OCI-LY7 (cell line): ENCODE results near the gene TTC31.

Experiments
- EZH2phosphoT487 ChIP-seq: fragments of 200-600 bp; sonication (generic); IDR thresholded peaks from 2 replicates; pipeline ENCODE4 v1.6.1; 2018; ENCODE audit warnings: low read depth, borderline replicate concordance, mild to moderate bottlenecking, mixed run types, antibody characterized with exemption, low read length, moderate library complexity, mixed read lengths
- TF ChIP-seq, protein P1 (sequence below): fragments of 200-600 bp; sonication (generic); conservative IDR thresholded peaks from 2 replicates; pipeline ENCODE4 v1.5.1; 2014; ENCODE audit warnings: mild to moderate bottlenecking, antibody characterized with exemption, low read length, moderate library complexity, mixed read lengths

DNA sequence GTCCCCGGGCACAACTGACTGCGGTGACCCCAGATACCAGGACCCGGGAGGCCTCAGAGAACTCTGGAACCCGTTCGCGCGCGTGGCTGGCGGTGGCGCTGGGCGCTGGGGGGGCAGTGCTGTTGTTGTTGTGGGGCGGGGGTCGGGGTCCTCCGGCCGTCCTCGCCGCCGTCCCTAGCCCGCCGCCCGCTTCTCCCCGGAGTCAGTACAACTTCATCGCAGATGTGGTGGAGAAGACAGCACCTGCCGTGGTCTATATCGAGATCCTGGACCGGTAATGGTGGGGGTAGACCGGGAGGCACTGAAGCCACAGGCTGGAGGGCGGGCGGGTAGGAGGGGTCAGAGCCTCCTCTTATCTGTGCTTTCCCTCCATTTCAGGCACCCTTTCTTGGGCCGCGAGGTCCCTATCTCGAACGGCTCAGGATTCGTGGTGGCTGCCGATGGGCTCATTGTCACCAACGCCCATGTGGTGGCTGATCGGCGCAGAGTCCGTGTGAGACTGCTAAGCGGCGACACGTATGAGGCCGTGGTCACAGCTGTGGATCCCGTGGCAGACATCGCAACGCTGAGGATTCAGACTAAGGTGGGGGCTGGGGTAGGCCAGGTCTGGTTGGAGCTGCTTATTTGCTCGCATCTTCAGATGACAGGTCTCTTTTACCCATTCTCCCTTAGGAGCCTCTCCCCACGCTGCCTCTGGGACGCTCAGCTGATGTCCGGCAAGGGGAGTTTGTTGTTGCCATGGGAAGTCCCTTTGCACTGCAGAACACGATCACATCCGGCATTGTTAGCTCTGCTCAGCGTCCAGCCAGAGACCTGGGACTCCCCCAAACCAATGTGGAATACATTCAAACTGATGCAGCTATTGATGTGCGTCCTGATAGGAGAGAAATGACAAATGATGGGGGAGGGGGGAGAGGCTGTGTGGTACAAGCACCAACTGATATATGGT, 47.6 kb downstream of the TTC31 start:
- TF ChIP-seq, protein P1, sequence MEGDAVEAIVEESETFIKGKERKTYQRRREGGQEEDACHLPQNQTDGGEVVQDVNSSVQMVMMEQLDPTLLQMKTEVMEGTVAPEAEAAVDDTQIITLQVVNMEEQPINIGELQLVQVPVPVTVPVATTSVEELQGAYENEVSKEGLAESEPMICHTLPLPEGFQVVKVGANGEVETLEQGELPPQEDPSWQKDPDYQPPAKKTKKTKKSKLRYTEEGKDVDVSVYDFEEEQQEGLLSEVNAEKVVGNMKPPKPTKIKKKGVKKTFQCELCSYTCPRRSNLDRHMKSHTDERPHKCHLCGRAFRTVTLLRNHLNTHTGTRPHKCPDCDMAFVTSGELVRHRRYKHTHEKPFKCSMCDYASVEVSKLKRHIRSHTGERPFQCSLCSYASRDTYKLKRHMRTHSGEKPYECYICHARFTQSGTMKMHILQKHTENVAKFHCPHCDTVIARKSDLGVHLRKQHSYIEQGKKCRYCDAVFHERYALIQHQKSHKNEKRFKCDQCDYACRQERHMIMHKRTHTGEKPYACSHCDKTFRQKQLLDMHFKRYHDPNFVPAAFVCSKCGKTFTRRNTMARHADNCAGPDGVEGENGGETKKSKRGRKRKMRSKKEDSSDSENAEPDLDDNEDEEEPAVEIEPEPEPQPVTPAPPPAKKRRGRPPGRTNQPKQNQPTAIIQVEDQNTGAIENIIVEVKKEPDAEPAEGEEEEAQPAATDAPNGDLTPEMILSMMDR: no peak
- no peak for TF ChIP-seq EZH2phosphoT487
